Measurements from ENCODE around the gene MNX1. TPM values are rescaled to one million over a fixed set of nuclear protein-coding genes. Genes with fewer than 3 reads are reported as not detected.

MNX1 gene
- total RNA-seq, 2 experiments from 2014 or later, result not detected

DNA sequence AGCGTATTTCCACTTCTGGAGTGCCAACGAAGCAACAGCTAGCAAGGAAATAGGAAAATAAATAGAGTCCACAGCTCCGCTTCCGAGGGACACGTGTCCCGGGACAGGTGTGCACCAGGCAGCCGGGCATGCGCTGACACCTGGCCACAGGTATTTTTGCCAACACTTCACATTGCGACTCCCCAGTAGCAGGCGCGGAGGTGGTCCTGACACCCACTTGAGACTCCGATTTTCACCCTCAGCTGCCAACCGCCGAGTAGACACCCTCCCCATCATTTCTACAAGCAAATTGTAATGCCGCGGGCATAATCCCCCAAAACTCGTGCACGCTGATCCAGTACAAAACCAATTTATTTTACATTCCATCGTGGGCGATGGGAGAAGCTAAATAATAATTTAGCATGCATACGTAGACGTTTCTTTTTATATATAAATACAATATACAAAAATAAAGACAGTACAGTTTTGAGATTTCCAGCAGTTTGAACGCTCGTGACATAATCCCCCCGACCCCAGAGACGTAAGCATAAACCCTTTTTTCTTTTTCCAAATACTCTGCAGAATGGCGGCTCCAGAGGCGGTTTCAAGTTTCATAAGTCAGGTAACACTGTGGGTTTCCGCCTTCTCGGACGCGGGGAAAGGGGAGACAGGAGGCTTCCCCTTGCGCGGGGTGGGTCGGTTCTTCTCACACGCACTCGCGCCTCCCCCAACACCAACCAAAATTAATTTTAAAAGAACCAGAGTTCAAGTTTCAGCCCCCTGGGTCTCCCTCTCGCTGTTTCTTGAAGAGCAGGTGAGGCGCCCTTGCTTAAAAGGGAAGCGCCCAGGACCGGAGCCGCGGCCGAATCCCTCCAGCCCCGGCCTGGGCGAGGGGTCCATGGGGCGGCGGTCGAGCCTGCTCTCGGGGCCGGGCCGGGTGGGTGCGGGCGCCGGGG, 5.7 kb downstream of the MNX1 start:
- peaks cover 19% of the 10 kb centered on the region for H3K4me1 Mint-ChIP-seq
- no peak overlapping the region for H3K27ac Mint-ChIP-seq
- ChIA-PET CTCF (interaction anchor here (0.5 kb wide), 1 partner anchor 430 kb away, joined by 3 read pairs; no protein-coding TSS in a partner anchor), POLR2A (no interaction called here)
- H3K36me3 Mint-ChIP-seq (ENCODE audit: low read depth), result no peaks in the 10 kb centered on the region
- DNase-seq (no peak), ATAC-seq (no peak)
- no peaks in the 10 kb centered on the region for H3K9me3 Mint-ChIP-seq (ENCODE audit: low read depth)
- intact Hi-C loops (cut with DNase I, micrococcal nuclease), result loop anchor here (1.0 to 10.0 kb wide), 9 partner anchors 12 to 1627 kb away; no protein-coding TSS in a partner anchor
- H3K27me3 Mint-ChIP-seq, result peaks cover 70% of the 10 kb centered on the region
- H3K4me3 Mint-ChIP-seq, result no peak overlapping the region

DNA sequence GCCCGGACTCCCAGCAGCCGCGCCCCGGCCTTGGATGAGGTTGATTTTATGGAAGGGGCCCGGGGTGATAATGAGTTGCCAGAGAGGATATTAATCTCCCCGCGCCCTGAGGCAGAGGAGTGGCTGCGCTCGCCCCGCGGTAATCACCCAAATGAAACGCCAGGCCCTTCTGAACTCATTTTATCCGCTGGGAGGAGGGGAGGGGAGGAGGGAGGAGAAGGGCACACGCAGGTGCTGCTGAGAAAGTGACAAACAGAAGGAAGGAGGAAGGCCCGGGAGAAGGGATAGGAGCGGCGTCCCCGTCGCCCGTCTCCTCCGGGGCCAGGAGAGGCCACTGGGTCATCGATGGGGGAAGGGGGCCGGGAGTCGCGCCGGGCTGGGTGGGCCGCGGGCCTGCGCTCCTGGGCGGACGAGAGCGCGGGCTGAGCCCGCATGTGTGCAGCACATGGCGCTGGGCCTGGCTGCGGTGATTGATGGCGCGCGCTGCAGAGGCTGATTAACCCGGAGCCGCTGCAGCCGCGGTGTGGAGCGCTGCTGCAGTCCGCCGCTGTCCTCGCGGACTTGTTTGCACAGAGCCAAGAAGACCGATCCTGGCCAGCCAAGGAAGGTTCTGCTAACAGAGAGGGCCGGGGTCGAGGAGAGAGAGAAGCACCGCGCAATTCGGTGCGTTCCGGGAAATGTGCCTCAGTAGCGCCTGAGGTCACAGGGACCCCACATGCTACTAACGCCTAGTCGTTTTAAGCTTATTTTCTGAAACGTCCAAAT, 6.5 kb downstream of the MNX1 start:
- no peaks in the 10 kb centered on the region for H3K9me3 Mint-ChIP-seq (ENCODE audit: low read depth)
- no peak for ATAC-seq
- peaks cover 21% of the 10 kb centered on the region for H3K4me1 Mint-ChIP-seq
- ChIA-PET CTCF (interaction anchor here (0.5 to 0.6 kb wide), 2 partner anchors 370 to 431 kb away, joined by 3 read pairs; no protein-coding TSS in a partner anchor), POLR2A (no interaction called here)
- no peaks in the 10 kb centered on the region for H3K36me3 Mint-ChIP-seq (ENCODE audit: low read depth)
- no peak overlapping the region for H3K27ac Mint-ChIP-seq
- H3K4me3 Mint-ChIP-seq, result no peak overlapping the region
- intact Hi-C loops (cut with DNase I, micrococcal nuclease), result loop anchor here (2.0 to 10.0 kb wide), 9 partner anchors 13 to 1627 kb away; no protein-coding TSS in a partner anchor
- H3K27me3 Mint-ChIP-seq, result peaks cover 67% of the 10 kb centered on the region
- peak; percentile 38 for DNase-seq

DNA sequence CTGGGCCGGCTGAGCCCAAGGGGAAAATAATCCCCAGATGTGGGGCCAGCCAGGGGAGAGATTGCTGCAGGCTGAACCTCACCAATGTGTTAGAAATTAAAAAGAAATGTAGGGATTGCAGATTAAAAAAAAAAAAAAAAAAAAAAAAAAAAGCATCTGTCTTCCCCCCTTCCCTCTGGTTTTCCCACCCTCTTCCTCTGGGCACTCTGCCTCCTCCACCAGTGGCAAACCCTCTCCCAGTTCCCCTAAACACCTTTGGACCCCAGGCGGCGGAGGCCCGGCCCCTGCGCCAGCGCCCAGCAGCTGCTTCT, 7.1 kb downstream of the MNX1 start:
- no peak for DNase-seq
- intact Hi-C loops (cut with DNase I, micrococcal nuclease), result loop anchor here (2.0 to 10.0 kb wide), 9 partner anchors 13 to 1626 kb away; no protein-coding TSS in a partner anchor
- ATAC-seq, result no peak
- H3K36me3 Mint-ChIP-seq (ENCODE audit: low read depth), result no peaks in the 10 kb centered on the region
- H3K4me1 Mint-ChIP-seq, result peaks cover 19% of the 10 kb centered on the region
- peaks cover 69% of the 10 kb centered on the region for H3K27me3 Mint-ChIP-seq
- CTCF ChIA-PET, result interaction anchor here (0.6 kb wide), 1 partner anchor 370 kb away, joined by 3 read pairs; no protein-coding TSS in a partner anchor
- no peak overlapping the region for H3K27ac Mint-ChIP-seq
- POLR2A ChIA-PET, result no interaction called here
- no peaks in the 10 kb centered on the region for H3K9me3 Mint-ChIP-seq (ENCODE audit: low read depth)
- no peak overlapping the region for H3K4me3 Mint-ChIP-seq

DNA sequence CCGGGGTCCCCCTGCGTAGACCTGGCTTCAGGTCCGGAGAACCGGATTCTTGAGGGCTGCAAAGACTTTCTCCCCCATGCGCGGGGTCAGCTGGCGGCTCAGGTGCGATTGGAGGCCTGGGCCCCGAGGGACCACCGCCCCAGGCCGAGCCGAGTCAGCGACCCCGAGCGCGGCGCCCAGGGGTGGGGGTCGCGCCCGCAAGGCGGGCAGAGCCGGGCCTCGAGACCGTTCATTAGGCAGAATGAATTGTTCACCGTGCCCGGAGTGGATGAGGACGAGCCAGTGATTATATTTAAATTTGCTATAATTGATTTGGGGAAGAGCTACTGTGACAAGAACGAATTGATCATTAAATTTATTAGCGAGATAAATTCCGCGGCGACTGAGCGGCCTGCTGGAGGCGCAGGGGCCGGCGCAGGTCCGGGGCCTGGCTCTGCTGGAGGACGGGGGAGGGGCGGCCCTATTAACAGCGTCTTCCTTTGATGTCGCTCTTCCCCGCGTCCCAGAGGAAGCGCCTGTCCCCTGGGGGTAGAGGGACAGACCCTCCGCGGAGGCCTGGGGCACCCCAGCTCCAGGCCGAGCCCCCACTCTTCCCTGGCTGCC, 7.5 kb downstream of the MNX1 start:
- CTCF ChIA-PET, result interaction anchor here (0.6 to 1.2 kb wide), 2 partner anchors 17 to 369 kb away, joined by 3 read pairs; no protein-coding TSS in a partner anchor

DNA sequence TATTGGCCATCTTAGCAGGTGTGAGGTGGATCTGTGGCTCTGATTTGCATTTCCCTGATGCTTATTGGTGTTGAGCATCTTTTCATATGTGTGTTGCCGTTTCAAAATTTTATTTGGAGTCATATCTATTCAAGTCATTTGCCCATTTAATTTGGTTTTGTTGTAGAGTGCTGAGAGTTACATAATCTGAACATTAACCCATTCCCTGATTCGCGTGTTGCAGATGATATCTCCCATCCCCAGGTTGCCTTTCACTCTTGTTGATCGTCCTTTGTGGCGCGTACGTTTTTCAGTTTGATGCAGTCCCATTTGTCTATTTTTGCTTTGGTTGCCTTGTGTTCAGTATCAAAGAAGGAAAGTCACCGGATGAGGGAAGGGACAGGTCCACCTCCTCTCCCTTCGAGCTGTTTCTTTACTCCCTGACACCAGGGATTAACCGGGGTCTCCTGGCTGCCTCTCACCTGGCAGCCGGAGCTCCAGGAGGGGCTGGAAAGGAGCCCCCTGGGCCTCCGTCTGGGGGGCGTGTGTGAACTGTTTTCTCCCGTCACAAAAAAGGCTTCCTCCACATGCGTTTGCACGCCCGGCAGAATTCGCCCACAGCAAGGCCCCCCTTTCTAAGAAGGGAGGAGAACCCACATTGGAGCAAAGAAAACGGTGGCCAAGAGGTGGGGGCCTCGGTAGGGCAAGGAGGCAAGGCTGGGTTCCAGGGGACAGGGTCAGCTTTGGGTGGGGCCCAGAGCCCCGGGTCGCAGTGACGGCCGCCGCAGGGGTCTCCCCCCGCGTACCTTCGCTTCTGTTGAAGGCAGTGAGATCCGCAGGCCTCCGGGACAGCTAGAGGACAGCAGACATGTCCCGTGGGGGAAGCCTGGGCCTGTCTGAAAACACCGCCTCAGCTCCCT, 8.3 kb downstream of the MNX1 start:
- H3K4me1 Mint-ChIP-seq, result peaks cover 18% of the 10 kb centered on the region
- no peak overlapping the region for H3K27ac Mint-ChIP-seq
- peaks cover 65% of the 10 kb centered on the region for H3K27me3 Mint-ChIP-seq
- DNase-seq (no peak), ATAC-seq (no peak)
- intact Hi-C loops (cut with DNase I, micrococcal nuclease), result loop anchor here (2.0 to 10.0 kb wide), 9 partner anchors 15 to 1625 kb away; no protein-coding TSS in a partner anchor
- no peaks in the 10 kb centered on the region for H3K36me3 Mint-ChIP-seq (ENCODE audit: low read depth)
- H3K4me3 Mint-ChIP-seq, result no peak overlapping the region
- ChIA-PET CTCF (interaction anchor here (0.6 to 1.2 kb wide), 3 partner anchors 8 to 237 kb away, joined by 3 to 4 read pairs (median 3); no protein-coding TSS in a partner anchor), POLR2A (interaction anchor here (0.7 kb wide), 1 partner anchor 109 kb away, joined by 3 read pairs; no protein-coding TSS in a partner anchor)
- no peaks in the 10 kb centered on the region for H3K9me3 Mint-ChIP-seq (ENCODE audit: low read depth)

More for the DNA sequence above, 7.5 kb downstream of the MNX1 start:
- no peak overlapping the region for H3K27ac Mint-ChIP-seq
- no peaks in the 10 kb centered on the region for H3K9me3 Mint-ChIP-seq (ENCODE audit: low read depth)
- ATAC-seq (no peak), DNase-seq (no peak)
- no peaks in the 10 kb centered on the region for H3K36me3 Mint-ChIP-seq (ENCODE audit: low read depth)
- peaks cover 18% of the 10 kb centered on the region for H3K4me1 Mint-ChIP-seq
- H3K4me3 Mint-ChIP-seq, result no peak overlapping the region
- H3K27me3 Mint-ChIP-seq, result peaks cover 67% of the 10 kb centered on the region
- intact Hi-C loops (cut with DNase I, micrococcal nuclease), result loop anchor here (2.0 to 10.0 kb wide), 9 partner anchors 14 to 1626 kb away; no protein-coding TSS in a partner anchor
- POLR2A ChIA-PET, result interaction anchor here (0.7 kb wide), 1 partner anchor 109 kb away, joined by 3 read pairs; no protein-coding TSS in a partner anchor

DNA sequence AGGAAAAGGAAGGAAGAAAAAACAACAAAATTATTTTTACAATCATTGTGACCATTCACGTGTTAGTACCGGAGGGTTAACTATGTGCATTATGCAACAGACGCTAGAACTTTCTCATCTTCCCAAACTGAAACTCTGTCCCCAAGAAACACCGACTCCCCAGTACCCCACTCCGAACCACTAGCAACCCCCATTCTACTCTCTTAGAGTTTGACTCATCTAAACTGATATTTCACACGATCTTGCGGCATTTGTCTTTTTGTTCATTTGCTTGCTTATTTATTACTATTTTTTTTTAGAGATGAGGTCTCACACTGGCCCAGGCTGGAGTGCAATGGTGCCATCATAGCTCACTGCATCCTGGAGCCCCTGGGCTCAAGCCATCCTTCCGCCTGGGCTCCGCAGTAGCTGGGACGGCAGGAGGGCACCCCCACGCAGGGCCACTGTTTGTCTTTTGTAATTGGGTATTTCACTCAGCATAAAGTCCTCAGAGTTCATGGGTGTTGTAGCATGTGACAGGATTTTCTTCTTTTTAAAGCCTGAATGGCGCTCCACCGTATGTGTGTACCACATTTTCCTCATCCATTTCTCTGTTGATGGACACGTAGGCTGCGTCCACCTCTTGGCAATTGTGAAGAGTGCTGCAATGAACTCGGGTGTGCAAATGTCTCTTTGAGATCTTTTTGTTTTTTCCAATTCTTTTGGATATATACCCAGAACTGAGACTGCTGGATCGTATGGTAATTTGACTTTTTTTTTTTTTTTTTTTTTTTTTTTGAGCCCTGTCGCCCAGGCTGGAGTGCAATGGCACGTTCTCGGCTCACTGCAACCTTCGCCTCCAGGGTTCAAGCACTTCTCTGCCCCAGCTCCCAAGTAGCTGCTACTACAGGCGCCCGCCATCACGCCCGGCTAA, 9.5 kb downstream of the MNX1 start:
- ATAC-seq (peak; percentile 7), DNase-seq (no peak)
- POLR2A ChIA-PET, result no interaction called here
- Mint-ChIP-seq H3K36me3 (ENCODE audit: low read depth) (no peaks in the 10 kb centered on the region), H3K27ac (no peak overlapping the region), H3K4me1 (peaks cover 18% of the 10 kb centered on the region), H3K27me3 (peaks cover 67% of the 10 kb centered on the region), H3K4me3 (peak overlapping the region; percentile 58), H3K9me3 (ENCODE audit: low read depth) (no peaks in the 10 kb centered on the region)
- intact Hi-C loops (cut with DNase I, micrococcal nuclease), result loop anchor here (5.0 to 10.0 kb wide), 8 partner anchors 386 to 1624 kb away; no protein-coding TSS in a partner anchor
- CTCF ChIA-PET, result interaction anchor here (0.5 to 0.6 kb wide), 2 partner anchors 9 to 11 kb away, joined by 4 read pairs; no protein-coding TSS in a partner anchor

DNA sequence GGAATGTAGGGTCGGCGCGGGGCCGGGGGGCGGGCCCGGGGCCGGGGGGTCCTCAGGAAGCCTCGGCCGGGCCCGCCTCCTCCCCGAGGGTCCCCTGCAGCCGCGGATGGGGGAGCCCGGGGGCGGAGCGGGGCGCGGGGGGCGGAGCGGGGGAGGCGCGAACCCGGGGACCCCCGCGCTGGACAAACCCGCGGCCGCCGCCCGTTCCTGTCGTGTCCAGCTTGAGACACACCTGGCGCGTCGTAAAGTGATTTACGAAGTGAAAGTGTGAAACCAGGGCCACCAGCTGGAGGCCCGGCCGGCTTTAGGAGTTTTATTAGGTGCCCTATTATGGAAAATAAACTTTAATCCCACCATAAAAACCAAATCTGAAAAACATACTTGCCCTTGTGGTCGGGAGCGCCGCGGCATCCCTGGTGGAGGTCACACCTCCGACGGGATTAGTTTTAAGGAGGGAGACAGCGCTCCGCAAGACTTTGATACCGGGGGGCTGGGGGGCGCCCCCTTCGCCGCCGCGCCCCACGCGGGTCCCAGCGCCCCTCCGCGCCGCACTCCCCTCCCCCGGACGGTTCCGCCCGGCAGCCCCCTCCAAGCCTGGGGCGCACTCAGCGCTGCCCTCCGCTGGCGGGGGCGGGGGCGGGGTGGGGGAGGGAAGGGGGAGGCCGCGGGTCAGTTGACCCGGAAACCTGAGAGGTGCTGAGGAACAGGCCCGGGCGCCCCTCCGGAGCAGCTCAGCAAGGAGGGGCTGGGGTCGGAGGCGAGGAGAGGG, 10.3 kb downstream of the MNX1 start:
- CTCF ChIA-PET, result interaction anchor here (0.5 kb wide), 1 partner anchor 12 kb away, joined by 4 read pairs; no protein-coding TSS in a partner anchor
- intact Hi-C loops (cut with DNase I, micrococcal nuclease), result loop anchor here (5.0 to 10.0 kb wide), 8 partner anchors 385 to 1623 kb away; no protein-coding TSS in a partner anchor
- Mint-ChIP-seq H3K4me1 (peaks cover 18% of the 10 kb centered on the region), H3K36me3 (ENCODE audit: low read depth) (no peaks in the 10 kb centered on the region), H3K4me3 (peak overlapping the region; percentile 58), H3K27me3 (peaks cover 68% of the 10 kb centered on the region), H3K9me3 (ENCODE audit: low read depth) (no peaks in the 10 kb centered on the region), H3K27ac (no peak overlapping the region)
- ATAC-seq (no peak), DNase-seq (no peak)
- POLR2A ChIA-PET, result no interaction called here

DNA sequence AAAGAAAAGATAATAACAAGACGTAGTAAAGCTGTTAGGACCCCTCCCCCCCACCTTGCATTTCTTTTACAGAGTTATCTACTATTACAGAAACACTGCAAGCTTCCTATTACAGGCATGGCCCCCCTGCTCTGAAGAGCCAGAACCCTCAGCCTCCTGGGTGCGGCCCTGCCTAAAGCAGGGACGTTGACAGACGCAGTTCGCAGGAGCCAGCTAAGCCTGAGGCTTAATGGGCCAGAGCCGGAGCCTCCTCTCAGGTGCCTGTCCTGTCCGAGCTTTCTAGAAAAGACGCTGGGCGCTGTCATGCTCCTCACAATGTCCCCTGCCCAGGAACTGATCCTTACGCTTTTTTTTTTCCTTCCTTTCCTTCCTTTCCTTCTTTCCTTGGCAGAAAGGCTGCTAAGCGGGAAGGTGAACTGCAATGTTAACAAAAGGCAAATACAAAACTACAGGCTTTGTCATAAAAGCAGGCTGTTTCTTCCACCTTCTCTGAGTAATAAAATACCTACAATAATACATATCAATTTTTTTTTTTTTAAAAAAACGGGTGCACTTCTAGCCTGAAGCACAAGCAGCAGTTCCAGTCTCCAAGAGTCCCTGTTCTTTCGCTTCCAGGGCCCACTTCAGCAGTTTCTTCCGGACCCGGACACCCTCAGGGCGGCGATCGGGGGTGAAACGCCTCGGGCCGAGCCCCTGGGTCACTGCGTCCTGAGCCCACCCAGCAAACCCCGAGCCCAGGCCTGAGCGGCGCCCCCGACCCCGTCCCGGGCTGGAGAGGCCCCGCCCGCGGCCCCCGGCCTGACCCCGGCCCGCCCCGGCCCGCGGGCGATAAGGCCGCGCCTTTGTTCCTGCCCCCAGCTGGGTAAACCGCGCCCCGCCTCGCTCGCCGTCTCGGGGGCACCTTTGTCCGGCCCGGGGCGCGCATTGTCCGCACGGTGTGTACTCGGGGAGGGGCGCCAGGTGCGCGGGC, 11.2 kb downstream of the MNX1 start:
- CTCF ChIA-PET, result interaction anchor here (0.7 kb wide), 1 partner anchor 1543 kb away, joined by 3 read pairs; no protein-coding TSS in a partner anchor
- H3K4me3 Mint-ChIP-seq, result peak overlapping the region; percentile 19
- ATAC-seq, result no peak

More for the DNA sequence above, 11.2 kb downstream of the MNX1 start:
- peaks cover 59% of the 10 kb centered on the region for H3K27me3 Mint-ChIP-seq
- intact Hi-C loops (cut with DNase I, micrococcal nuclease), result no loop called here
- H3K36me3 Mint-ChIP-seq (ENCODE audit: low read depth), result no peaks in the 10 kb centered on the region
- H3K9me3 Mint-ChIP-seq (ENCODE audit: low read depth), result no peaks in the 10 kb centered on the region
- DNase-seq, result no peak
- POLR2A ChIA-PET, result no interaction called here
- H3K27ac Mint-ChIP-seq, result no peak overlapping the region
- peaks cover 16% of the 10 kb centered on the region for H3K4me1 Mint-ChIP-seq

Data from activated CD4-positive, alpha-beta T cell treated with anti-CD3 and anti-CD28 coated beads for 36 hours (primary cell).